Neural cell (in vitro differentiated cells): ENCODE results near the gene TAP1. TPM values are rescaled to one million over a fixed set of nuclear protein-coding genes. Genes with fewer than 3 reads are reported as not detected.

Source experiments
- H2AFZ ChIP-seq: fragments of 200-600, 300-800 bp; sonication (generic), shearing (Covaris generic); 2 replicates; pipeline ENCODE4 v1.6.0; 2014; ENCODE audit warnings: low read depth, mild to moderate bottlenecking, antibody characterized with exemption, low read length, moderate library complexity
- H3F3A ChIP-seq: fragments of 200-600 bp; shearing (Covaris generic); 2 replicates; pipeline ENCODE4 v1.6.1; 2016; ENCODE audit warnings: mild to moderate bottlenecking, moderate library complexity, mixed read lengths, antibody characterized with exemption, low read length; ENCODE audit not compliant: insufficient read depth, poor library complexity, severe bottlenecking
- H3K27ac ChIP-seq: fragments of 200-600, 300-800 bp; sonication (generic), shearing (Covaris generic); 2 replicates; pipeline ENCODE4 v1.5.1; 2014; ENCODE audit warnings: mild to moderate bottlenecking, low read length, moderate library complexity
- H3K27me3 ChIP-seq: fragments of 300-800, 200-600 bp; sonication (generic), shearing (Covaris generic); 2 replicates; pipeline ENCODE4 v1.6.0; 2014; ENCODE audit warnings: mild to moderate bottlenecking, low read depth, low read length, moderate library complexity; ENCODE audit not compliant: insufficient read depth
- H3K36me3 ChIP-seq: fragments of 300-800, 200-600 bp; sonication (generic), shearing (Covaris generic); 2 replicates; pipeline ENCODE4 v1.5.1; 2014; ENCODE audit warnings: mild to moderate bottlenecking, antibody characterized with exemption, low read length, moderate library complexity; ENCODE audit not compliant: insufficient read depth
- H3K4me2 ChIP-seq: fragments of 300-800, 200-600 bp; sonication (generic), shearing (Covaris generic); 2 replicates; pipeline ENCODE4 v1.6.0; 2014; ENCODE audit warnings: mild to moderate bottlenecking, low read length
- H3K4me3 ChIP-seq: fragments of 300-800, 200-600 bp; sonication (generic), shearing (Covaris generic); 2 replicates; pipeline ENCODE4 v1.5.1; 2014; ENCODE audit warnings: mild to moderate bottlenecking, low read length, moderate library complexity
- H3K79me2 ChIP-seq: fragments of 200-600 bp; shearing (Covaris generic); replicated peaks from 2 replicates; pipeline ENCODE4 v1.6.0; 2014; ENCODE audit warnings: mild to moderate bottlenecking, low read length, moderate library complexity; ENCODE audit not compliant: insufficient read depth
- H3K9ac ChIP-seq: fragments of 300-800, 200-600 bp; sonication (generic), shearing (Covaris generic); 2 replicates; pipeline ENCODE4 v1.6.1; 2016; ENCODE audit warnings: mild to moderate bottlenecking, low read length, mixed read lengths
- H3K9me2 ChIP-seq: fragments of 200-600 bp; shearing (Covaris generic); 2 replicates; pipeline ENCODE4 v1.6.1; 2016; ENCODE audit warnings: mild to moderate bottlenecking, low read length, mixed read lengths; ENCODE audit not compliant: insufficient read depth
- H3K9me3 ChIP-seq: fragments of 200-600, 300-800 bp; sonication (generic), shearing (Covaris generic); 2 replicates; pipeline ENCODE4 v1.6.1; 2016; ENCODE audit warnings: mild to moderate bottlenecking, mixed run types, low read length, moderate library complexity, mixed read lengths
- H4K20me1 ChIP-seq: fragments of 200-600 bp; shearing (Covaris generic); 2 replicates; pipeline ENCODE4 v1.6.1; 2016; ENCODE audit warnings: mild to moderate bottlenecking, mixed run types; ENCODE audit not compliant: insufficient read depth
- CTCF ChIP-seq: fragments of 450-650 bp; IDR thresholded peaks from 2 replicates; pipeline ENCODE4 v1.5.1; 2014; ENCODE audit warnings: antibody characterized with exemption, mild to moderate bottlenecking, moderate library complexity; ENCODE audit not compliant: poor library complexity, severe bottlenecking
- EP300 ChIP-seq: fragments of 450-650 bp; conservative IDR thresholded peaks from 2 replicates; pipeline ENCODE4 v1.6.1; 2014; ENCODE audit warnings: antibody characterized with exemption, mild to moderate bottlenecking, moderate library complexity; ENCODE audit not compliant: poor library complexity, severe bottlenecking
- EZH2 ChIP-seq: fragments of 200-600, 300-800 bp; shearing (Covaris generic), sonication (generic); IDR thresholded peaks from 2 replicates; pipeline ENCODE4 v1.6.1; 2014; ENCODE audit warnings: antibody characterized with exemption, low read length, borderline replicate concordance, mild to moderate bottlenecking; ENCODE audit not compliant: insufficient read depth, poor library complexity, severe bottlenecking
- MXI1 ChIP-seq: fragments of 450-650 bp; conservative IDR thresholded peaks from 2 replicates; pipeline ENCODE4 v1.6.1; 2014; ENCODE audit warnings: antibody characterized with exemption, mild to moderate bottlenecking; ENCODE audit not compliant: poor library complexity, severe bottlenecking
- POLR2AphosphoS5 ChIP-seq: IDR thresholded peaks from 2 replicates; pipeline ENCODE4 v1.6.1; 2012
- RAD21 ChIP-seq: fragments of 450-650 bp; conservative IDR thresholded peaks from 2 replicates; pipeline ENCODE4 v1.6.1; 2014; ENCODE audit warnings: antibody characterized with exemption, mild to moderate bottlenecking, moderate library complexity
- SMC3 ChIP-seq: fragments of 450-650 bp; conservative IDR thresholded peaks from 2 replicates; pipeline ENCODE4 v1.6.1; 2014; ENCODE audit warnings: antibody characterized with exemption, mild to moderate bottlenecking, moderate library complexity; ENCODE audit not compliant: poor library complexity
- TAF1 ChIP-seq: IDR thresholded peaks from 2 replicates; pipeline ENCODE4 v1.6.1; 2012; ENCODE audit warnings: low read depth
- polyA plus RNA-seq: library from polyadenylated mRNA; depleted of rRNA; stranded (reverse); fragments of >200 nt; gene quantifications from 2 replicates; pipeline ENCODE4 v1.2.3, GENCODE V29; 2014
- TF ChIP-seq, protein P1 (sequence below): IDR thresholded peaks from 2 replicates; pipeline ENCODE4 v1.6.1; 2012; ENCODE audit warnings: borderline replicate concordance

The TAP1 gene
- polyA plus RNA-seq, 1 donor from 2014 or later, result not detected

DNA sequence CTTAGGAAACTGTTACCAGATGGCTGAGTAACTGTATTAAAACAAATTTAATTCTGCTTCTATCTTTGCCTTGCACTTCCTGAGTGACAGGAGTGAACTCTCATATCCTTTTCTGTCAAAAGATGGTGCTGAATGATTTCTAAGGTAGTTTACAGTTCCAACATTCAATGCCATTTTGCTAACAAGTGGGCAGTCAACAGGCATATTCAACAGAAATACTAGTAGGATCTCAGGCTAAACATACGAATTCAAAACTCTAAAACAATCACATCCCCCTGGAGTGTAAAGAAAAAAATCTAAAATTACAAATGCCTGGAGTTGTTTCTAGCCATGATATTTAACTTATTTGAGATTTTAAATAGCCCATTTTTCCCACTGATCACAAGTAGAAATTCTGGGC lies 7.2 kb upstream of the TAP1 start:
- Histone ChIP-seq H3K9ac (no peak overlapping the region), H2AFZ (no peak overlapping the region), H3K79me2 (no peaks in the 10 kb centered on the region), H3K9me2 (no peaks in the 10 kb centered on the region), H3K4me3 (no peak overlapping the region), H3K27me3 (peaks cover 14% of the 10 kb centered on the region), H3K4me2 (no peak overlapping the region), H3F3A (no peaks in the 10 kb centered on the region), H3K36me3 (no peaks in the 10 kb centered on the region), H3K27ac (no peak overlapping the region), H3K9me3 (no peaks in the 10 kb centered on the region), H4K20me1 (no peaks in the 10 kb centered on the region)
- no peak for TF ChIP-seq RAD21

GRCh38 chr6:32858194-32858593 lies 4.7 kb upstream of the TAP1 start:
- no peak overlapping the region for H3K9ac ChIP-seq
- H2AFZ ChIP-seq, result no peak overlapping the region
- no peaks in the 10 kb centered on the region for H3K9me3 ChIP-seq
- H3F3A ChIP-seq, result no peaks in the 10 kb centered on the region
- H3K4me3 ChIP-seq, result no peak overlapping the region
- TF ChIP-seq, protein P1, sequence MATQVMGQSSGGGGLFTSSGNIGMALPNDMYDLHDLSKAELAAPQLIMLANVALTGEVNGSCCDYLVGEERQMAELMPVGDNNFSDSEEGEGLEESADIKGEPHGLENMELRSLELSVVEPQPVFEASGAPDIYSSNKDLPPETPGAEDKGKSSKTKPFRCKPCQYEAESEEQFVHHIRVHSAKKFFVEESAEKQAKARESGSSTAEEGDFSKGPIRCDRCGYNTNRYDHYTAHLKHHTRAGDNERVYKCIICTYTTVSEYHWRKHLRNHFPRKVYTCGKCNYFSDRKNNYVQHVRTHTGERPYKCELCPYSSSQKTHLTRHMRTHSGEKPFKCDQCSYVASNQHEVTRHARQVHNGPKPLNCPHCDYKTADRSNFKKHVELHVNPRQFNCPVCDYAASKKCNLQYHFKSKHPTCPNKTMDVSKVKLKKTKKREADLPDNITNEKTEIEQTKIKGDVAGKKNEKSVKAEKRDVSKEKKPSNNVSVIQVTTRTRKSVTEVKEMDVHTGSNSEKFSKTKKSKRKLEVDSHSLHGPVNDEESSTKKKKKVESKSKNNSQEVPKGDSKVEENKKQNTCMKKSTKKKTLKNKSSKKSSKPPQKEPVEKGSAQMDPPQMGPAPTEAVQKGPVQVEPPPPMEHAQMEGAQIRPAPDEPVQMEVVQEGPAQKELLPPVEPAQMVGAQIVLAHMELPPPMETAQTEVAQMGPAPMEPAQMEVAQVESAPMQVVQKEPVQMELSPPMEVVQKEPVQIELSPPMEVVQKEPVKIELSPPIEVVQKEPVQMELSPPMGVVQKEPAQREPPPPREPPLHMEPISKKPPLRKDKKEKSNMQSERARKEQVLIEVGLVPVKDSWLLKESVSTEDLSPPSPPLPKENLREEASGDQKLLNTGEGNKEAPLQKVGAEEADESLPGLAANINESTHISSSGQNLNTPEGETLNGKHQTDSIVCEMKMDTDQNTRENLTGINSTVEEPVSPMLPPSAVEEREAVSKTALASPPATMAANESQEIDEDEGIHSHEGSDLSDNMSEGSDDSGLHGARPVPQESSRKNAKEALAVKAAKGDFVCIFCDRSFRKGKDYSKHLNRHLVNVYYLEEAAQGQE, result no peak
- TF ChIP-seq MXI1, result no peak
- TF ChIP-seq EP300, result no peak
- no peak for TF ChIP-seq SMC3
- no peak for TF ChIP-seq TAF1
- TF ChIP-seq POLR2AphosphoS5, result no peak
- TF ChIP-seq EZH2, result no peak
- no peak for TF ChIP-seq RAD21
- TF ChIP-seq CTCF, result no peak
- peaks cover 39% of the 10 kb centered on the region for H3K27me3 ChIP-seq
- no peaks in the 10 kb centered on the region for H3K36me3 ChIP-seq
- no peaks in the 10 kb centered on the region for H3K79me2 ChIP-seq
- H3K9me2 ChIP-seq, result no peaks in the 10 kb centered on the region
- no peaks in the 10 kb centered on the region for H4K20me1 ChIP-seq
- H3K4me2 ChIP-seq, result no peak overlapping the region
- H3K27ac ChIP-seq, result no peak overlapping the region
